Mononuclear cell (primary cell): ENCODE data around the gene NXPH1. TPM values are rescaled to one million over a fixed set of nuclear protein-coding genes. Genes with fewer than 3 reads are reported as not detected.

Experiments used
- H3K27me3 ChIP-seq: 2 replicates; pipeline ENCODE4 v1.6.0; 2011; ENCODE audit warnings: low read length, control low read depth; ENCODE audit not compliant: insufficient read depth
- H3K4me1 ChIP-seq: 2 replicates; pipeline ENCODE4 v1.5.1; 2011; ENCODE audit warnings: mild to moderate bottlenecking, low read length, control low read depth; ENCODE audit not compliant: insufficient read depth
- H3K4me3 ChIP-seq: 2 replicates; pipeline ENCODE4 v1.5.1; 2011; ENCODE audit warnings: mild to moderate bottlenecking, low read length, moderate library complexity
- H3K9me3 ChIP-seq: 2 replicates; pipeline ENCODE4 v1.5.1; 2011; ENCODE audit warnings: low read depth, mild to moderate bottlenecking, control low read depth, low read length
- total RNA-seq: library from RNA; depleted of rRNA; stranded (reverse); fragments of >200 nt; gene quantifications from one replicate; pipeline ENCODE4 v1.2.3, GENCODE V29; 2012

The NXPH1 gene
- total RNA-seq, 1 donor: not detected

DNA sequence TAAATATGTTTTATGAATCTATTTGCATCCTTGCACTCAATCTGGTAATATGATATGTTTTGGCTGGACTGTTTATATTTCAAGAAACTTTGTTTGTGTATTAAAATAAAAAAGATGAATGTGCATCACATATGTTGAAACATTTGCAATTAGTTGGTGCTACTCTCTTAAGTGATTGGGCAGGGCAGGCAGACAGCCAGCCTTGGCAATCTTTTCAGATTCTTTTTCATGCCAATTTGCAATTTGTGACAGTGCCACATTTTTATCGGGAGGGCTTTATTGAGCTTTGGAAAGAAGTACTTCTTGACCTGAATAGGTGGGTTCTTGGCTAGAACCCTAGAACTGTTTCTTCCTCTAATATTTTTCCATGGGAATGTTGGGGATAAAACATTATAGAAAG lies 152.2 kb downstream of the NXPH1 start:
- H3K4me3 ChIP-seq: no peak overlapping the region
- no peaks in the 10 kb centered on the region for H3K9me3 ChIP-seq
- H3K27me3 ChIP-seq: no peaks in the 10 kb centered on the region
- H3K4me1 ChIP-seq: no peaks in the 10 kb centered on the region

GRCh38 chr7:8590225-8590624 lies 156.8 kb downstream of the NXPH1 start:
- Histone ChIP-seq H3K4me1 (no peaks in the 10 kb centered on the region), H3K27me3 (no peaks in the 10 kb centered on the region), H3K9me3 (no peaks in the 10 kb centered on the region), H3K4me3 (no peak overlapping the region)

DNA sequence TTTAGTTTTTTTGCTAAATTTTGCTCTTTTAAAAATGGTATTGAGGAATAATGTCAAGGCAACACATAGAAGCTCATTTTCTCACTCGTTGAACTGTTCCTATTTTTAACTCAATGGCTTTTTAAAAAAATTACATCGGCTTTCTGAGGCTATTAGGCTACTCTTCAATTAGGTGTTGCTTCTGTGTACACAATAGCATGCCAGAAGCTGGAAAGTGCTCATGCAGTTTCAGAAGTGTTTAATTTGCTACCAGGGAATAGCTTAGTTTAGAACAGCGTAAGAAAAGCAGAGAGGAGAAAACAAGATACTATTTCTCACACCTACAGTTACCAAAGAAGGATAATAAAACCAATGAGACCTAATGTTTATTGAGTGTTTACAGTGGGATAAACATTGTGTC lies 157.4 kb downstream of the NXPH1 start:
- Histone ChIP-seq H3K9me3 (no peaks in the 10 kb centered on the region), H3K27me3 (no peaks in the 10 kb centered on the region), H3K4me1 (no peaks in the 10 kb centered on the region), H3K4me3 (no peak overlapping the region)

DNA sequence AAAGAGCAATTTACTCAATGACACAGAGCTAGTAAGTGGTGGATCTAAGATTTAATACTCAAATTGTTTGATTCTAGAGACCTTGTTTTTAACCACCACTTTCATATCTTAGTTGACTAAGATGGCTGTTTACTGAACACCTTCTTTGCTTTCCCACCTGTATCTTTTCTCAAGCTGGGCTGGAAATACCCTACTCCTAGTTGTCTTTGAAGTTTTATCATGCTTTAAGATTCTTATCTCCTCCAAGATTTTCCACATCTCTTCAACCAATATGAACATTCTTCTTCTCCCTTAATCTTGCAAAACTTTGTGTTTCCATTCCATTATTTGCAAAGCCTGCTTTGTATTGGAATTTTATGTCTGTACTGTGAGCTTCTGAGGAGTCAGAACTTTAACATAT lies 157.9 kb downstream of the NXPH1 start:
- no peaks in the 10 kb centered on the region for H3K9me3 ChIP-seq
- H3K27me3 ChIP-seq: no peaks in the 10 kb centered on the region
- no peak overlapping the region for H3K4me3 ChIP-seq
- H3K4me1 ChIP-seq: no peaks in the 10 kb centered on the region

- Histone ChIP-seq H3K27me3 (no peaks in the 10 kb centered on the region), H3K4me3 (no peak overlapping the region), H3K4me1 (no peaks in the 10 kb centered on the region), H3K9me3 (no peaks in the 10 kb centered on the region)
These were observed 158.8 kb downstream of the NXPH1 start for GRCh38 chr7:8592167-8592566.

- no peaks in the 10 kb centered on the region for H3K9me3 ChIP-seq
- no peaks in the 10 kb centered on the region for H3K27me3 ChIP-seq
- no peak overlapping the region for H3K4me3 ChIP-seq
- H3K4me1 ChIP-seq: no peaks in the 10 kb centered on the region
These were observed 160.7 kb downstream of the NXPH1 start for GRCh38 chr7:8594115-8594514.

DNA sequence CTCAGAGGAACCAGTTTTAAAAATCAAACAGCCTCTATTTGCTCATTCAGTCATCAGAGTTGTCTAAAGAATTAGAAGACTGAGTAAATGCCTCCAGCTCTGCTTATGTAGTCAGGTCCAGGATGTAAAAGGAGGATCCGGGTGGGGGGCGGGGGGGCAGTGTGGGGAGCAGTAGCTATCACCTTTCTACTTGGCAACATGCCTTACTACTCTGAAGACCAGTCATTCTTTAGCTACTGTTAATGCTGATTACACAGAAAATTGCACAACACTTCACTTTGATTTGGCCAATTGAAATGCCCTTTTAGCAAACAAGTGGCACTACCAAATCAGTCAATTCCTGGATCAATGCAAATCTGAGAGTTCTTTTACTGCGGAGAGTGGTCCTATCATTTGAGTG lies 164.2 kb downstream of the NXPH1 start:
- no peaks in the 10 kb centered on the region for H3K27me3 ChIP-seq
- peaks cover 5% of the 10 kb centered on the region for H3K4me1 ChIP-seq
- no peak overlapping the region for H3K4me3 ChIP-seq
- peaks cover 5% of the 10 kb centered on the region for H3K9me3 ChIP-seq

DNA sequence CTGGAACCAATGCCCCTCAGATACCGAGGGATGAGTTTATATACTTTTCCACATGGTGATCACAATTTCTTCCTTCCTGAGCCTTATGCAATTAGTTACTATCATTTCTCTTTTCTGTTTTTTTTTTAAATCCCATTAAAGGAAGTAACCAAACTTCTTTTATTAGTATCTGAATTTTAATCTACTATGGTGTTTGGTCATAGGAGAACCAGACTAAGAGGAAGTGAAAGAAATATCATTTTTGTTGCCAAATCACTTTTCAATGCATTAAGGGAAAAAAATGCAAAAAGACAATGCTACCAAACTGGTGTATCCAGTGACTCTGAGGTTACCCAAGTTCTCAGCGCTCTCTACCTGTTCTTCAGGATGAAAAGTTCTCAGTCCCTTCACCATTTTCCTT lies 167.7 kb downstream of the NXPH1 start:
- Histone ChIP-seq H3K4me3 (no peak overlapping the region), H3K27me3 (no peaks in the 10 kb centered on the region), H3K4me1 (peaks cover 5% of the 10 kb centered on the region), H3K9me3 (peaks cover 5% of the 10 kb centered on the region)

GRCh38 chr7:8605221-8605620 lies 171.8 kb downstream of the NXPH1 start:
- Histone ChIP-seq H3K4me1 (peaks cover 5% of the 10 kb centered on the region), H3K27me3 (no peaks in the 10 kb centered on the region), H3K9me3 (no peaks in the 10 kb centered on the region), H3K4me3 (no peak overlapping the region)

- Histone ChIP-seq H3K27me3 (no peaks in the 10 kb centered on the region), H3K4me1 (no peaks in the 10 kb centered on the region), H3K9me3 (no peaks in the 10 kb centered on the region), H3K4me3 (no peak overlapping the region)
These were observed 179.2 kb downstream of the NXPH1 start for GRCh38 chr7:8612584-8612983.

DNA sequence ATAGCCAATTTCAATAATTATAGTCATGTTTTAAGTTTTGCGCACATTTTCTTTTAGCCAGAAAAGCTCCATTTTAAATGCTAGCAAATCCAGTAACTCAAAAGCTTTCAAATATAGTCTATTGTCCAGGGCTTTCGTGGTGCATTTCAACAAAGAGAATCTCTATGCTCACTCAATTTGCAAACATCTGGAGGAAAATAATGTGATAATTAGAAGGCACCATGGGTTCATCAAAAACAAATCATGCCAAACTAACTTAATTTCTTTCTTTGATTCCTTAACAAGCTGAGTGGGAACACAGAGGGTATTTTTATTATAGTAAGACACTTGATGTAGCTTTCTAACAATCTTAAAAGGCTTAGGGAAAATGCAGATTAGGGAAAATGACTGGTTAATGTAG lies 179.8 kb downstream of the NXPH1 start:
- Histone ChIP-seq H3K27me3 (no peaks in the 10 kb centered on the region), H3K4me1 (no peaks in the 10 kb centered on the region), H3K9me3 (no peaks in the 10 kb centered on the region), H3K4me3 (no peak overlapping the region)

DNA sequence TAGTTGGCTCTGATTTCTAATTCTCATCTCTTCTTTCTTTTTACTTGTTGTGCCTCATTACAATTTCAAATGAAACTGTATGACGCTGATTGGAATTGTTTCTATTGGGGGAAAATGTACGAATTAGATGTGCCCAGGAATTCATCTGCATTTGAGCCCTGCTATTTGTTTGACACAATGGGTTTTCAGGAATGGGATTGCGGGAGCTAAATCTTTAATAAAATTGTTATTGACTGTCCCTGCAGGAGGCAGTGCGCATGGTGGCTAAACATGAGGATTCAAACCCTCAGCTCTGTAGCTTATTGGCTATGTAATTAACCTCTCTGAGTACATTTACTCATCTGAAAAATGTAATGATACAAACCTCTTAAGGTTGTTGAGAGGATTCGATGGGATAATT lies 181.6 kb downstream of the NXPH1 start:
- Histone ChIP-seq H3K4me1 (no peaks in the 10 kb centered on the region), H3K9me3 (no peaks in the 10 kb centered on the region), H3K4me3 (no peak overlapping the region), H3K27me3 (no peaks in the 10 kb centered on the region)

GRCh38 chr7:8618441-8619070 lies 185.1 kb downstream of the NXPH1 start:
- Histone ChIP-seq H3K4me3 (no peak overlapping the region), H3K4me1 (no peaks in the 10 kb centered on the region), H3K9me3 (no peaks in the 10 kb centered on the region), H3K27me3 (no peaks in the 10 kb centered on the region)

GRCh38 chr7:8620169-8620568 lies 186.8 kb downstream of the NXPH1 start:
- Histone ChIP-seq H3K4me3 (no peak overlapping the region), H3K4me1 (no peaks in the 10 kb centered on the region), H3K9me3 (no peaks in the 10 kb centered on the region), H3K27me3 (no peaks in the 10 kb centered on the region)

- no peaks in the 10 kb centered on the region for H3K4me1 ChIP-seq
- H3K9me3 ChIP-seq: no peaks in the 10 kb centered on the region
- H3K4me3 ChIP-seq: no peak overlapping the region
- H3K27me3 ChIP-seq: no peaks in the 10 kb centered on the region
These were observed 192.2 kb downstream of the NXPH1 start for GRCh38 chr7:8625612-8626011.

DNA sequence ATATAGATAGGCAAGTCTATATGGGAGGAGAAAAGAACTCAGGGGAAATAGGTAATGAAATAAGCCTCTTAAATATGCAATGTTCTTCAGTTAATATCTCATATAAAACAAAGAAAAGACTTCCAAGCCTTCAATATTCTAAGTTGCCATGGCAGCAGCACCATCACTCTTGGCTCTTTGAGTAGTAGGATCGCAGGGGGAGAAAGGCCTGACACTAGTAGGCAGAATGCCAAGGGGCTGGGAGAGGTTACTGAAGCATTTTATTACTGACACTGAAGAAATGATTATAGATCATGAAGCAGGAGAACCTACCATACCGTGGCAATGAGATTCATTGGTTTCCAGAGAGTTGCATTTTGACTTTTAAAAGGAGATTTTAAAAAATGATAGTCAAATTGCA lies 193.9 kb downstream of the NXPH1 start:
- Histone ChIP-seq H3K4me3 (no peak overlapping the region), H3K27me3 (no peaks in the 10 kb centered on the region), H3K4me1 (no peaks in the 10 kb centered on the region), H3K9me3 (no peaks in the 10 kb centered on the region)
